Neural progenitor cell (in vitro differentiated cells): Measurements from ENCODE around the gene PF4V1.

ENCODE experiments used
- EZH2phosphoT487 ChIP-seq: fragments of 200-600 bp; sonication (generic); IDR thresholded peaks from 2 replicates; pipeline ENCODE4 v1.6.1; 2017; ENCODE audit warnings: antibody characterized with exemption
- TF ChIP-seq, protein P1 (sequence below): fragments of 200-600 bp; sonication (generic); IDR thresholded peaks from 2 replicates; pipeline ENCODE4 v1.5.1; 2017; ENCODE audit warnings: antibody characterized with exemption, mild to moderate bottlenecking

DNA sequence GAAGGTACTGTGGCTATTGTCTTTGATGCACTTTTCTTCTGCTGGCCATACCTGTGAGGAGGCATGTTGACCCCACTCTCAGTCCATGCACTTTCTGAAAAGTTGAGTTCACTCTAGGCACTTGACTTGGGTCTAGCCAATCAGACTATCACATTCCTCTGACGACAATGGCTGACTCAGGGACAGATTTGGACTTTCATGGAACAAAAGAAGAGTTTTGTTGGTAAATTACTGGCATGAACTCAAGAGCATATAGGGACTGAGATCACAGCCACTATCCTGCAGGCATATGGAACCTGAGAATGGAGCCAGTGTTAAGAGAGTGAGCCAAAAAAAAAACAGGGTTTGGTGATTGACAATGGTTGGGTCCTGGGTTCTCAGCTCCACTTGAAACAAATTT lies 41.3 kb upstream of the PF4V1 start:
- TF ChIP-seq, protein P1, sequence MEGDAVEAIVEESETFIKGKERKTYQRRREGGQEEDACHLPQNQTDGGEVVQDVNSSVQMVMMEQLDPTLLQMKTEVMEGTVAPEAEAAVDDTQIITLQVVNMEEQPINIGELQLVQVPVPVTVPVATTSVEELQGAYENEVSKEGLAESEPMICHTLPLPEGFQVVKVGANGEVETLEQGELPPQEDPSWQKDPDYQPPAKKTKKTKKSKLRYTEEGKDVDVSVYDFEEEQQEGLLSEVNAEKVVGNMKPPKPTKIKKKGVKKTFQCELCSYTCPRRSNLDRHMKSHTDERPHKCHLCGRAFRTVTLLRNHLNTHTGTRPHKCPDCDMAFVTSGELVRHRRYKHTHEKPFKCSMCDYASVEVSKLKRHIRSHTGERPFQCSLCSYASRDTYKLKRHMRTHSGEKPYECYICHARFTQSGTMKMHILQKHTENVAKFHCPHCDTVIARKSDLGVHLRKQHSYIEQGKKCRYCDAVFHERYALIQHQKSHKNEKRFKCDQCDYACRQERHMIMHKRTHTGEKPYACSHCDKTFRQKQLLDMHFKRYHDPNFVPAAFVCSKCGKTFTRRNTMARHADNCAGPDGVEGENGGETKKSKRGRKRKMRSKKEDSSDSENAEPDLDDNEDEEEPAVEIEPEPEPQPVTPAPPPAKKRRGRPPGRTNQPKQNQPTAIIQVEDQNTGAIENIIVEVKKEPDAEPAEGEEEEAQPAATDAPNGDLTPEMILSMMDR = no peak
- no peak for TF ChIP-seq EZH2phosphoT487
